ENCODE data around the gene CCDC83. TPM values are rescaled to one million over a fixed set of nuclear protein-coding genes. Genes with fewer than 3 reads are reported as not detected.

The CCDC83 gene
- total RNA-seq, 1 experiment from 2014 or later, result not detected

- BruUV-seq (replicated peaks), result no TSS peak
- no peak for DNase-seq
- no peaks in the 10 kb centered on the region for H3K27me3 ChIP-seq (replicated peaks; ENCODE audit: control insufficient read depth, insufficient read depth, low read length)
- intact Hi-C loops (cut with micrococcal nuclease; ENCODE audit: unreplicated experiment), result no loop called here
- peaks cover 3% of the 10 kb centered on the region for H3K4me1 Mint-ChIP-seq (ENCODE audit: low read depth, unreplicated experiment)
- H3K36me3 Mint-ChIP-seq (ENCODE audit: insufficient read depth, unreplicated experiment), result peaks cover 88% of the 10 kb centered on the region
- ChIA-PET CTCF (no interaction called here), POLR2A (interaction anchor here (0.7 kb wide), 1 partner anchor 15 kb away, joined by 3 read pairs; no protein-coding TSS in a partner anchor)
- H3K27ac Mint-ChIP-seq (ENCODE audit: unreplicated experiment), result no peak overlapping the region
- H3K4me1 ChIP-seq, result peaks cover 6% of the 10 kb centered on the region; the same call in 1 of the 2 replicates
- no peak for TF ChIP-seq CTCF (IDR thresholded peaks at IDR 0.05; ENCODE audit: insufficient read depth in 1 of 2, low read depth in 1 of 2, low read length in 1 of 2, severe bottlenecking in 1 of 2, unreplicated experiment in 1 of 2)
- H3K36me3 ChIP-seq (ENCODE audit: control insufficient read depth, insufficient read depth, low read length), result peaks cover 10% of the 10 kb centered on the region
- no peaks in the 10 kb centered on the region for H3K9me3 ChIP-seq
- H3K4me3 ChIP-seq (ENCODE audit: low read depth, low read length), result no peak overlapping the region
- no peaks in the 10 kb centered on the region for H3K27me3 Mint-ChIP-seq (ENCODE audit: insufficient read depth, unreplicated experiment)
- no peaks in the 10 kb centered on the region for H3K9me3 Mint-ChIP-seq (ENCODE audit: unreplicated experiment)
- no peak overlapping the region for H3K4me3 Mint-ChIP-seq (ENCODE audit: unreplicated experiment)
Observed at GRCh38 chr11:85953491-85954143, 98.4 kb downstream of the CCDC83 start.

DNA sequence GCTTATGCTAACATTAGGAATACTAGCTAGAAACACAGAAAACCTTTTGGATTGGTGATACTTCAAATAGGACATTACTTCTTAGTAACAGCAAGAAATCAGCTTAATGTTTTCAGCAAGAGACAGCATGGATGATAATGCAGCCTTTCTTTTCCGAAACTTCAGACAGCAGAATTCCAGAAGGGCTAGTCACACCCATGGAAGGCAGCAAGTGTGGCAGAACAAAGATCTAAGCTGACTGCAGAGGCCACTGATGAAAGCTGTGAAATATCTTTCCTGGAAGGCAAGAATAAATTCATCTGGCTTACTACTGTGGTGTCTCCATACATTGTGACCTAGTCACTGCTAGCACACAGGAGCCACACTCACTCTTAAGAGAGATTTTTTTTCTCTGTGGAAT lies 100.3 kb downstream of the CCDC83 start:
- H3K27me3 ChIP-seq (replicated peaks; ENCODE audit: control insufficient read depth, insufficient read depth, low read length), result no peaks in the 10 kb centered on the region
- Mint-ChIP-seq H3K9me3 (ENCODE audit: unreplicated experiment) (no peaks in the 10 kb centered on the region), H3K36me3 (ENCODE audit: insufficient read depth, unreplicated experiment) (peaks cover 95% of the 10 kb centered on the region), H3K4me3 (ENCODE audit: unreplicated experiment) (no peak overlapping the region), H3K4me1 (ENCODE audit: low read depth, unreplicated experiment) (no peaks in the 10 kb centered on the region), H3K27me3 (ENCODE audit: insufficient read depth, unreplicated experiment) (no peaks in the 10 kb centered on the region), H3K27ac (ENCODE audit: unreplicated experiment) (peak overlapping the region; percentile 4)
- no peak for TF ChIP-seq CTCF (IDR thresholded peaks at IDR 0.05; ENCODE audit: insufficient read depth in 1 of 2, low read depth in 1 of 2, low read length in 1 of 2, severe bottlenecking in 1 of 2, unreplicated experiment in 1 of 2)
- no peaks in the 10 kb centered on the region for H3K4me1 ChIP-seq
- intact Hi-C loops (cut with micrococcal nuclease; ENCODE audit: unreplicated experiment), result no loop called here
- no peak for DNase-seq
- CTCF ChIA-PET, result interaction anchor here (1.2 kb wide), 1 partner anchor 101 kb away, joined by 5 read pairs; the partner anchor contains the start of gene CCDC83
- POLR2A ChIA-PET, result no interaction called here
- no peak overlapping the region for H3K4me3 ChIP-seq (ENCODE audit: low read depth, low read length)
- no TSS peak for BruUV-seq (replicated peaks)
- peaks cover 13% of the 10 kb centered on the region for H3K36me3 ChIP-seq (ENCODE audit: control insufficient read depth, insufficient read depth, low read length)
- H3K9me3 ChIP-seq, result no peaks in the 10 kb centered on the region

DNA sequence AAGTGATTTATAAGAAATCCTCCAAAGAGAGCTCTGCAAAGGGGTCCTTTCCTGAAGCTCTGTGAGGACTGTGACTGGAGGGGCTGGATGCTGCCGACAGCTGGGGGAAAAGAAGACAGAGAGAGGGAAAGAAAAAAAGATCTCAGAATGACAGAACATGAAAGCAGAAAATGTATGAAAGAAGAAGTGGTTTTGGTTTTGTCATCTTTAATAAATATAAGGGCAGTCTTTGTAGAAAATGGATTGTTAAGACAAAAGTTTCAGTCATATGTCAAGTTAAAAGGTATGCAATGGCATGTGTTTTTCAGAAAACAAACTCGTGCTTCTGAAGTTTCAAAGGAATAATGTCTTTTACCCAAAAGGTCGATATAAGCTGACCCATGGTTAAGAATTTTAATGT lies 105.5 kb downstream of the CCDC83 start:
- Mint-ChIP-seq H3K27me3 (ENCODE audit: insufficient read depth, unreplicated experiment) (no peaks in the 10 kb centered on the region), H3K36me3 (ENCODE audit: insufficient read depth, unreplicated experiment) (peaks cover 96% of the 10 kb centered on the region), H3K27ac (ENCODE audit: unreplicated experiment) (no peak overlapping the region), H3K4me1 (ENCODE audit: low read depth, unreplicated experiment) (no peaks in the 10 kb centered on the region), H3K4me3 (ENCODE audit: unreplicated experiment) (no peak overlapping the region), H3K9me3 (ENCODE audit: unreplicated experiment) (no peaks in the 10 kb centered on the region)
- H3K4me3 ChIP-seq (ENCODE audit: low read depth, low read length), result no peak overlapping the region
- no peaks in the 10 kb centered on the region for H3K27me3 ChIP-seq (replicated peaks; ENCODE audit: control insufficient read depth, insufficient read depth, low read length)
- ChIA-PET CTCF (interaction anchor here (0.9 kb wide), 1 partner anchor 106 kb away, joined by 4 read pairs; the partner anchor contains the start of gene CCDC83), POLR2A (no interaction called here)
- no TSS peak for BruUV-seq (replicated peaks)
- no peaks in the 10 kb centered on the region for H3K9me3 ChIP-seq
- H3K4me1 ChIP-seq, result no peaks in the 10 kb centered on the region
- peaks cover 5% of the 10 kb centered on the region; the same call in 1 of the 2 replicates for H3K36me3 ChIP-seq (ENCODE audit: control insufficient read depth, insufficient read depth, low read length)
- intact Hi-C loops (cut with micrococcal nuclease; ENCODE audit: unreplicated experiment), result no loop called here
- TF ChIP-seq CTCF (IDR thresholded peaks at IDR 0.05; ENCODE audit: insufficient read depth in 1 of 2, low read depth in 1 of 2, low read length in 1 of 2, severe bottlenecking in 1 of 2, unreplicated experiment in 1 of 2), result no peak
- DNase-seq, result no peak

All from Caco-2 (cell line).